Cerebellar cortex (tissue), 1 donor: ENCODE results near the gene CUL7.
"Not testable (repeated sequence)": the region's sequence is repeated elsewhere in the genome, so short reads cannot be mapped to it uniquely, and the experiment has no call there.

Experiments
- DNase-seq: peaks from one replicate; pipeline ENCODE4 v3.0.0-alpha.2; 2015; ENCODE audit warnings: low spot score

CUL7 gene

GRCh38 chr6:43014434-43014909 lies 39.2 kb downstream of the CUL7 start:
- DNase-seq, result no peak

GRCh38 chr6:43013843-43014433 lies 39.7 kb downstream of the CUL7 start, which contains the start of the genes KLHDC3 and MEA1:
KLHDC3 (plus strand) TSS chr6:43014249; CDS start chr6:43017193, 2,944 bp downstream.
MEA1 (minus strand) TSS chr6:43013946; CDS start chr6:43013813, 133 bp downstream.
- DNase-seq, result peak; percentile 100

- DNase-seq, result no peak
Observed at GRCh38 chr6:43013097-43013842, 40.4 kb downstream of the CUL7 start.

GRCh38 chr6:43012364-43012763 lies 41.3 kb downstream of the CUL7 start:
- DNase-seq, result no peak

GRCh38 chr6:43011207-43011606 lies 42.4 kb downstream of the CUL7 start:
- DNase-seq, result no peak

DNA sequence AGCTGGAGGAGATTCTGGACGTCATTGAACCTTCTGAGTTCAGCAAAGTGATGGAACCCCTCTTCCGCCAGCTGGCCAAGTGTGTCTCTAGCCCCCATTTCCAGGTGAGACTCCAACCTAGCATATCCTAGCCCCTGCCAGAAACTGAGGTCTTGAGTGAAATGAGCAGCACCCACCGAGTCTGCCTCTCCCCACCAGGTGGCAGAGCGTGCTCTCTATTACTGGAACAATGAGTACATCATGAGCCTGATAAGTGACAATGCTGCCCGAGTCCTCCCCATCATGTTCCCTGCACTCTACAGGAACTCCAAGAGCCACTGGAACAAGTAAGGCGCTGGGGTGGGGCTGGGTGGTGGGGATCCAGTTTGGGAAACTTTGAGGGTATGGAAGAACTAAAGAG lies 44.5 kb downstream of the CUL7 start:
- DNase-seq, result peak; percentile 50

DNA sequence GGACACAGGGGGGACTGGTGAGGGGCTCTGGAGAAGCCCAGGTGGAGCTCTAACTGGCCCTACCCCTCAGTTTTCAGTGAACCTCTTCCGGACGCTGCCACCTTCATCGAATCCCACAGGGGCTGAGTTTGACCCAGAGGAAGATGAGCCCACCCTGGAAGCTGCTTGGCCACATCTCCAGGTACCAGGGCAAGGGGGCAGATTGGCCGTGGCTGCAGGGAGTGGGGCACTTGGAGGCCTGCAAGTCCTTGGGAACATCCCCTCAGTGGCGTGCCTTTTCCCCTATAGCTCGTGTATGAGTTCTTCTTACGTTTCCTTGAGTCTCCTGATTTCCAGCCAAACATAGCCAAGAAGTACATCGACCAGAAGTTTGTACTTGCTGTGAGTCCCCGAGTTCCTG lies 46.5 kb downstream of the CUL7 start:
- no peak for DNase-seq

GRCh38 chr6:43006251-43006650 lies 47.4 kb downstream of the CUL7 start:
- DNase-seq, result no peak

- DNase-seq, result no peak
Observed at GRCh38 chr6:43005844-43006243, 47.8 kb downstream of the CUL7 start.

GRCh38 chr6:43001843-43002242 lies 51.8 kb downstream of the CUL7 start:
- DNase-seq, result no peak

DNA sequence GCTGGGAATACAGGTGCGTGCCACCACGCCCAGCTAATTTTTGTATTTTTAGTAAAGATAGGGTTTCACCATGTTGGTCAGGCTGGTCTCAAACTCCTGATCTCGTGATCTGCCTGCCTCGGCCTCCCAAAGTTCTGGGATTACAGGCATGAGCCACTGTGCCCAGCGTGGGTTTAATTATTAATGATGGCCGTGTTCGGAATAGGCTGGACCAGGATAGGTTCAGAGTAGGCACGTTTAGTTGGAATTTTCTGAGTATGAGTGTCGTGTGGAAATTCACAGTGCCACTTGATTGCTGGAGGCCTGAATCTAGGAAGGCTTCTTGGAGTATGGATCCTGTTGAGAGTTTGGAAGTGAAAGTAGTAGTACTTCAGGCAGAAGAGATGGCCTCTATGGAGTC lies 55.4 kb downstream of the CUL7 start:
- not testable (repeated sequence) for DNase-seq

DNA sequence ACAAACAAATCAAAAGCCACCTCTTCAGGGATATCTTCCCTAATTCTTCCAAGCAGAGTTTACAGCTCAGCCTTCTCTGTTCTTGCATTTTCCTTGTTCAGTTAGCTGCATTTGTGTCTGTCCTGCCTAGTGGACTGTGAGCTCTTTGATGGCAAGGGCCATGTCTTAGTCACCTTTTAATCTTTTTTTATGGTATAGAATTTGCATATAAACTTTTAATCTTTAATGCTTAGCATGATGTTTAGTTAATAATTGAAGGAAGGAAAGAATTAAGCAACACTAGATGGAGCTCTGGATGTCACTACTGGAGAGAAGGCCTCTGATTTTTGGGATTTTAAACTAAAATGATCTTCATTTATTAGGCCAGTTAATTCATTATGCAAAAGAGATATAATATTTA lies 57.1 kb downstream of the CUL7 start:
- no peak for DNase-seq

GRCh38 chr6:42993445-42993844 lies 60.2 kb downstream of the CUL7 start:
- DNase-seq, result no peak

GRCh38 chr6:42989923-42990322 lies 63.7 kb downstream of the CUL7 start:
- no peak for DNase-seq

GRCh38 chr6:42988486-42989020 lies 65.1 kb downstream of the CUL7 start:
- no peak for DNase-seq
